Mesodermal cell (in vitro differentiated cells): ENCODE measurements around the gene GRK2.
"Not testable (repeated sequence)": the region's sequence is repeated elsewhere in the genome, so short reads cannot be mapped to it uniquely, and the experiment has no call there.

Experiments used
- H3K27ac ChIP-seq: 2 replicates; pipeline ENCODE4 v1.7.0; 2013; ENCODE audit warnings: mild to moderate bottlenecking, low read depth, low read length, moderate library complexity; ENCODE audit not compliant: severe bottlenecking
- H3K36me3 ChIP-seq: 2 replicates; pipeline ENCODE4 v1.7.1; 2013; ENCODE audit warnings: mild to moderate bottlenecking, low read length, moderate library complexity; ENCODE audit not compliant: control insufficient read depth, insufficient read depth
- H3K4me1 ChIP-seq: one replicate; pipeline ENCODE4 v1.7.1; 2013; ENCODE audit warnings: mild to moderate bottlenecking, low read length; ENCODE audit not compliant: insufficient read depth, control insufficient read depth, poor library complexity, severe bottlenecking
- H3K4me3 ChIP-seq: 2 replicates; pipeline ENCODE4 v1.7.0; 2013; ENCODE audit warnings: low read length, control low read depth, mild to moderate bottlenecking; ENCODE audit not compliant: insufficient read depth, poor library complexity, severe bottlenecking; ENCODE audit errors: extremely low read depth
- H3K9me3 ChIP-seq: 2 replicates; pipeline ENCODE4 v1.7.1; 2013; ENCODE audit warnings: mild to moderate bottlenecking, low read length, moderate library complexity; ENCODE audit not compliant: control insufficient read depth
- WGBS, 2 experiments: methylation state at CpG; one replicate each; pipeline ENCODE4 v1.1.5; 2013; ENCODE audit warnings: missing lambda C conversion rate in 2 of 2; ENCODE audit not compliant: insufficient coverage in 2 of 2; 5-methylcytosine and 5-hydroxymethylcytosine counted together

GRK2 gene

GRCh38 chr11:67254798-67255197 lies 11.5 kb upstream of the GRK2 start:
- H3K9me3 ChIP-seq: no peaks in the 10 kb centered on the region
- peaks cover 4% of the 10 kb centered on the region for H3K4me1 ChIP-seq
- no peak overlapping the region for H3K4me3 ChIP-seq
- no peak overlapping the region for H3K27ac ChIP-seq
- WGBS, 2 experiments: 97 to 98% methylated on average over 11 to 14 of the region's 15 CpGs
- H3K36me3 ChIP-seq: peaks cover 73% of the 10 kb centered on the region

- no peak overlapping the region for H3K27ac ChIP-seq
- H3K36me3 ChIP-seq: peaks cover 68% of the 10 kb centered on the region
- H3K4me1 ChIP-seq: peaks cover 4% of the 10 kb centered on the region
- H3K9me3 ChIP-seq: no peaks in the 10 kb centered on the region
- WGBS, 2 experiments: 90 to 95% methylated on average over 9 of the region's 10 CpGs
- no peak overlapping the region for H3K4me3 ChIP-seq
Observed at GRCh38 chr11:67255353-67255752, 10.9 kb upstream of the GRK2 start.

GRCh38 chr11:67255864-67256263 lies 10.4 kb upstream of the GRK2 start:
- 93 to 99% methylated on average over 2 to 7 of the region's 8 CpGs for WGBS, 2 experiments
- Histone ChIP-seq H3K4me3 (no peak overlapping the region), H3K36me3 (peaks cover 63% of the 10 kb centered on the region), H3K4me1 (peaks cover 4% of the 10 kb centered on the region), H3K9me3 (no peaks in the 10 kb centered on the region), H3K27ac (no peak overlapping the region)

- Histone ChIP-seq H3K9me3 (no peaks in the 10 kb centered on the region), H3K36me3 (peaks cover 55% of the 10 kb centered on the region), H3K4me1 (peaks cover 4% of the 10 kb centered on the region), H3K4me3 (no peak overlapping the region), H3K27ac (no peak overlapping the region)
- WGBS, 2 experiments: 73 to 100% methylated on average over 2 to 4 of the region's 5 CpGs
Observed at GRCh38 chr11:67256477-67257135, 9.7 kb upstream of the GRK2 start.

- H3K27ac ChIP-seq: no peak overlapping the region
- peaks cover 17% of the 10 kb centered on the region for H3K36me3 ChIP-seq
- WGBS, 2 experiments: 89 to 90% methylated on average over 4 to 5 of the region's 6 CpGs
- no peak overlapping the region for H3K4me3 ChIP-seq
- H3K4me1 ChIP-seq: peaks cover 8% of the 10 kb centered on the region
- H3K9me3 ChIP-seq: no peaks in the 10 kb centered on the region
Observed at GRCh38 chr11:67260406-67260805, 5.9 kb upstream of the GRK2 start.

GRCh38 chr11:67260885-67261639 lies 5.2 kb upstream of the GRK2 start:
- Histone ChIP-seq H3K4me3 (peak overlapping the region; percentile 23), H3K36me3 (peaks cover 11% of the 10 kb centered on the region)
- not testable (repeated sequence) for H3K9me3 ChIP-seq, H3K4me1 ChIP-seq, H3K27ac ChIP-seq
- 44 to 55% methylated on average over 31 to 42 of the region's 50 CpGs for WGBS, 2 experiments

- Histone ChIP-seq H3K27ac (no peak overlapping the region), H3K36me3 (peaks cover 8% of the 10 kb centered on the region), H3K4me1 (peaks cover 4% of the 10 kb centered on the region), H3K9me3 (no peaks in the 10 kb centered on the region), H3K4me3 (peak overlapping the region; percentile 23)
- 5 to 15% methylated on average over 13 to 17 of the region's 18 CpGs for WGBS, 2 experiments
Observed at GRCh38 chr11:67261640-67261945, 4.7 kb upstream of the GRK2 start.

- WGBS, 2 experiments: 60 to 68% methylated on average over 12 to 16 of the region's 18 CpGs
- no peak overlapping the region for H3K27ac ChIP-seq
- H3K4me3 ChIP-seq: no peak overlapping the region
- H3K36me3 ChIP-seq: peaks cover 2% of the 10 kb centered on the region
- peaks cover 4% of the 10 kb centered on the region for H3K4me1 ChIP-seq
- no peaks in the 10 kb centered on the region for H3K9me3 ChIP-seq
Observed at GRCh38 chr11:67261946-67262681, 4.2 kb upstream of the GRK2 start.

- H3K27ac ChIP-seq: peak overlapping the region; percentile 49
- H3K4me1 ChIP-seq: peaks cover 6% of the 10 kb centered on the region
- no peaks in the 10 kb centered on the region for H3K9me3 ChIP-seq
- H3K4me3 ChIP-seq: no peak overlapping the region
- 66 to 71% methylated on average over 19 to 21 of the region's 22 CpGs for WGBS, 2 experiments
- peaks cover 3% of the 10 kb centered on the region for H3K36me3 ChIP-seq
Observed at GRCh38 chr11:67262731-67263675, 3.3 kb upstream of the GRK2 start.

GRCh38 chr11:67264260-67264659 lies 2.0 kb upstream of the GRK2 start:
- H3K36me3 ChIP-seq: peaks cover 15% of the 10 kb centered on the region
- 96% methylated on average over 4 to 5 of the region's 5 CpGs for WGBS, 2 experiments
- H3K4me3 ChIP-seq: no peak overlapping the region
- peaks cover 17% of the 10 kb centered on the region for H3K4me1 ChIP-seq
- no peaks in the 10 kb centered on the region for H3K9me3 ChIP-seq
- no peak overlapping the region for H3K27ac ChIP-seq
